ENCODE results near the gene CCDC71L. TPM values are rescaled to one million over a fixed set of nuclear protein-coding genes. Genes with fewer than 3 reads are reported as not detected.

Gene CCDC71L
- total and polyA plus RNA-seq, 2 donors (not counting 3 experiments of a cell fraction or from before 2014, with no cell fraction given): 60.3 to 62.5 TPM

DNA sequence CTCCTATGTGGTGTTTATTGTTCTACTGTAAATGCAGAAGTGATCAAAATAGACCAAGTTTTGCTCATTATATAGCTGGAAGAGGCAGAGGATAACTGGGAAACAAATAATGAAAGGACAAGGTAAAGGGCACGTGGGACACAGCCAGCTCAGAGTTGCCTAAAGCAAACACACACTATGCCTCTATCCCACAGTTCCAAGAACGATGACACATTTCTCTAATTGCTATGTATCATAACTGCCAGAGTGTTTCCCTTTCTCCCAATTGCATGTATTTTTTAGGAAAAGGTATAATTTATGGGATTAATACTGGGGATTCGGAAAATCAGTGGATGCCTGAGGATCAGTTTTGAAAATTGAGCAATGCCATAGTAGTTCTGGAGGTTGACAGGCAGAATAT is 49.0 kb downstream of the CCDC71L start:
- Histone ChIP-seq H4K20me1 (replicated peaks; ENCODE audit: control insufficient read depth, extremely low read depth, insufficient read depth, low read length) (no peaks in the 10 kb centered on the region), H3K36me3 (ENCODE audit: control insufficient read depth in 2 of 2, extremely low read depth in 1 of 2, insufficient read depth in 2 of 2, low read length in 2 of 2) (no peaks in the 10 kb centered on the region), H3K9me1 (replicated peaks; ENCODE audit: control insufficient read depth, extremely low read depth, insufficient read depth, low read length) (no peaks in the 10 kb centered on the region), H2AFZ (ENCODE audit: low read depth, low read length) (no peak overlapping the region), H3K4me2 (ENCODE audit: insufficient read depth, low read length) (no peak overlapping the region), H3K9ac (replicated peaks; ENCODE audit: extremely low read depth, insufficient read depth, low read length) (no peak overlapping the region), H3K4me3 (replicated peaks in 1 of 3; ENCODE audit: insufficient read depth in 1 of 3, low read depth in 1 of 3, low read length in 3 of 3) (no peak overlapping the region), H3K79me2 (ENCODE audit: control insufficient read depth, insufficient read depth, low read length) (no peaks in the 10 kb centered on the region), H3K27me3 (ENCODE audit: control insufficient read depth in 2 of 2, insufficient read depth in 2 of 2, low read length in 2 of 2) (no peaks in the 10 kb centered on the region), H3K9me3 (replicated peaks; ENCODE audit: control insufficient read depth, insufficient read depth, low read length) (no peaks in the 10 kb centered on the region), H3K4me1 (ENCODE audit: control insufficient read depth, extremely low read depth, insufficient read depth, low read length) (peaks cover 20% of the 10 kb centered on the region), H3K27ac (ENCODE audit: insufficient read depth, low read depth, low read length) (no peak overlapping the region)
- CTCF ChIA-PET: interaction anchor here (1.2 kb wide), 1 partner anchor 14 kb away, joined by 3 read pairs; no protein-coding TSS in a partner anchor
- POLR2A ChIA-PET: no interaction called here
- TF ChIP-seq FOS (IDR thresholded peaks at IDR 0.05; ENCODE audit: borderline replicate concordance, insufficient read depth, low read length) (no peak), MYC (IDR thresholded peaks at IDR 0.05; ENCODE audit: low read depth, low read length) (no peak), CTCF (IDR thresholded peaks at IDR 0.05; ENCODE audit: extremely low read depth in 1 of 2, insufficient read depth in 1 of 2, low read depth in 1 of 2, low read length in 2 of 2) (no peak), GATA2 (IDR thresholded peaks at IDR 0.05; ENCODE audit: insufficient read depth, insufficient read length, low read depth, low read length) (no peak), MAX (IDR thresholded peaks at IDR 0.05; ENCODE audit: insufficient read depth, insufficient read length) (no peak)
- intact Hi-C loops (cut with micrococcal nuclease) (no loop called here), dilution Hi-C loops (cut with MboI; ENCODE audit: extremely low pct_ligation_motif_present, low sequenced_read_pairs) (no loop called here)
- DNase-seq (ENCODE audit: low read depth, low spot score) (no peak), FAIRE-seq (no peak)
- no TSS peak for BruUV-seq (replicated peaks)
